Measurements from ENCODE around the gene LITAFD. TPM values are rescaled to one million over a fixed set of nuclear protein-coding genes. Genes with fewer than 3 reads are reported as not detected.

Gene LITAFD
- total RNA-seq, 1 donor from 2014 or later = not detected

DNA sequence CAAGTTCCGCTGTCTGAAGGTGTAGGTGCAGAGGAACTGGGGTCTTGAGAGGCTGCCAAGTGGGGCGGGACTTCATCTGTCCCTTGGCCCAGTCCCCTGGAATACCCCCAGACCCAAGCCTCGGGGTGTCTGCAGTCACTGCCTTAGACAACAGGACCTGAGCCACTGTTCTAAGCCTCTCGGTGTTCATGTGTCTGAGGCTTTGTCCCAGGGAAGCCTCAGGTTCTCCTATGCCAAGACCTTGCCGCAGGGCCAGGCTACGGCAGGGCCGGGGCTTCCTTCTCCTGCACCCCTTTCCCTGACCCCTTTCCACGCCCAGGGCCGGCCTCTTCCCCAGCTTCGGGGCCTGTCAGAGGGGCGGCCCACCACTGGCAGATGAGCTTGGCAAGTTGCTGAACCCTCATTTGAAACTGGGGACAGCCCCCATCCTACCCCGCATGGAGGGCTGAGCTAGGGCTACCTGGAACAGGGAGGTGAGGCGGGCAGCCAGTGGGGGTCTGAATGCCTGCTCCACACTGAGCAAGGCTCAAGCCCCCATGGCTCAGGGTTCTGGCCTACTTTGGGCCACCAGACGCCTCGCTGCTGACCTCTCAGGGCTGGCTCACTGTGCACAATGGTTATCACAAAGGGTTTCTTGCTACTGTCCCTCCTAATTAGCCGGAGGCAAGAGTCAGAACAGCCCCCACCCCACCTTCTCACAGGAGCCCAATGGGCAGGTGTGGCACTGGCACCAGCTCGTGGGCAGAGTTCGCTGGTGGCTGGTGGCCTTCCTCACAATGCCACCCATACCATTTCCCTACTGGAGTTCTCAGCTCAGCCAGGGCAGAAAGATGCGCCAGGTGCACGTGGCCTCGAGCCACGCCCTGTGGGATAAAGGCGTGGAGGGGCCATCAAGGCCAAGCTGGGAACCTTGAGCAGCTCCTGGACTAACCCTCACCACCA lies 7.1 kb downstream of the LITAFD start:
- no peaks in the 10 kb centered on the region for H3K27me3 Mint-ChIP-seq (ENCODE audit: unreplicated experiment)
- H3K9me3 Mint-ChIP-seq (ENCODE audit: unreplicated experiment) = no peaks in the 10 kb centered on the region
- DNase-seq (ENCODE audit: extremely low spot score, unreplicated experiment) = no peak
- no peak overlapping the region for H3K4me3 Mint-ChIP-seq (ENCODE audit: unreplicated experiment)
- H3K4me1 Mint-ChIP-seq (ENCODE audit: unreplicated experiment) = peaks cover 21% of the 10 kb centered on the region
- peaks cover 36% of the 10 kb centered on the region for H3K36me3 Mint-ChIP-seq (ENCODE audit: unreplicated experiment)
- no peak overlapping the region for H3K27ac Mint-ChIP-seq (ENCODE audit: unreplicated experiment)
- TF ChIP-seq CTCF (IDR thresholded peaks at IDR 0.05) = no peak

GRCh38 chr16:8889893-8890548 lies 7.9 kb downstream of the LITAFD start:
- H3K27me3 Mint-ChIP-seq (ENCODE audit: unreplicated experiment) = no peaks in the 10 kb centered on the region
- H3K4me3 Mint-ChIP-seq (ENCODE audit: unreplicated experiment) = no peak overlapping the region
- H3K4me1 Mint-ChIP-seq (ENCODE audit: unreplicated experiment) = peaks cover 21% of the 10 kb centered on the region
- no peak for DNase-seq (ENCODE audit: extremely low spot score, unreplicated experiment)
- no peaks in the 10 kb centered on the region for H3K9me3 Mint-ChIP-seq (ENCODE audit: unreplicated experiment)
- TF ChIP-seq CTCF (IDR thresholded peaks at IDR 0.05) = no peak
- no peak overlapping the region for H3K27ac Mint-ChIP-seq (ENCODE audit: unreplicated experiment)
- H3K36me3 Mint-ChIP-seq (ENCODE audit: unreplicated experiment) = peaks cover 44% of the 10 kb centered on the region

DNA sequence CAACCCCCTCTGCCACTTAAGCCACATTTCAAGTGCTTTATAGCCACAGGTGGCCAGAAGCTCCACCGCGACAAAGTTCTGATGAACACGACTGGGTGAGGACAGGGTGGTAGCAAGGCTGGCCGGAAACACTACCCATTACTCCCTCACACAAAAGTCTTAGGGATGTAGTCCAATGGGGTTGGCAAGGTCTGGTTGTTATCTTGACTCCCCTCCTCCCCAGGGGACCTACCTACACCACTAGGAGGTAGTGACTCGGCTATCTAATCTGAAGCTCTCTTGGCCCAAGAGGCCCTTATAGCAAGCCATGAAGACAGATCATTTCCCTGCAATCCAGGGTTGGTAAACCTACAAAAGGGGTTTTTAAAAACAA lies 8.4 kb downstream of the LITAFD start:
- Mint-ChIP-seq H3K36me3 (ENCODE audit: unreplicated experiment) (peaks cover 49% of the 10 kb centered on the region), H3K4me1 (ENCODE audit: unreplicated experiment) (peaks cover 18% of the 10 kb centered on the region), H3K9me3 (ENCODE audit: unreplicated experiment) (no peaks in the 10 kb centered on the region), H3K27ac (ENCODE audit: unreplicated experiment) (no peak overlapping the region), H3K4me3 (ENCODE audit: unreplicated experiment) (no peak overlapping the region), H3K27me3 (ENCODE audit: unreplicated experiment) (no peaks in the 10 kb centered on the region)
- no peak for TF ChIP-seq CTCF (IDR thresholded peaks at IDR 0.05)
- DNase-seq (ENCODE audit: extremely low spot score, unreplicated experiment) = no peak

DNA sequence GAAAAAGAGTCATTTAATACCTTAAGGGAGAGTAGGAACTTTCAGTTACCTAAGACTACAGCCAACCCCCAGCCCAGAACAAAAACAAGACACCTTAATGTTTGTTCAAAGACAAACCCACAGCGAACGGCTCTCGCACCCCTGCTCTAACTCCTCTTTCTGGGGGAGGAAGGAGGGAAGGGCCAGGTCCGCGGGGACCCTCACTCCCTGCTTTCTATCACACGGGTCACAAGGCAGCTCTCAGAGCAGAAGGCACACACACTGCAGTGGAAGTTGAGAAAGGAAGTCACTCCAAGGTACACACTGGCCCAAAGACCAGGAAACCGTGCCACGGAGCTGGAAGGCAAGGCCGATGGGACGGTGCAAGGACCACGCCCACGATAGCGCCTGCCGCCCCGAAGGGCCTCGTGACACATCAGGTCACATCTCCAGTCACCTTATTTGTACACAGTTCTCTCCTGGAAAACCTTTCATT lies 10.0 kb downstream of the LITAFD start:
- peaks cover 7% of the 10 kb centered on the region for H3K4me1 Mint-ChIP-seq (ENCODE audit: unreplicated experiment)
- H3K4me3 Mint-ChIP-seq (ENCODE audit: unreplicated experiment) = no peak overlapping the region
- H3K27ac Mint-ChIP-seq (ENCODE audit: unreplicated experiment) = peak overlapping the region; percentile 52
- TF ChIP-seq CTCF (IDR thresholded peaks at IDR 0.05) = no peak
- no peaks in the 10 kb centered on the region for H3K9me3 Mint-ChIP-seq (ENCODE audit: unreplicated experiment)
- no peak for DNase-seq (ENCODE audit: extremely low spot score, unreplicated experiment)
- peaks cover 46% of the 10 kb centered on the region for H3K36me3 Mint-ChIP-seq (ENCODE audit: unreplicated experiment)
- H3K27me3 Mint-ChIP-seq (ENCODE audit: unreplicated experiment) = no peaks in the 10 kb centered on the region

- H3K27ac Mint-ChIP-seq (ENCODE audit: unreplicated experiment) = no peak overlapping the region
- no peaks in the 10 kb centered on the region for H3K27me3 Mint-ChIP-seq (ENCODE audit: unreplicated experiment)
- no peak for DNase-seq (ENCODE audit: extremely low spot score, unreplicated experiment)
- no peaks in the 10 kb centered on the region for H3K9me3 Mint-ChIP-seq (ENCODE audit: unreplicated experiment)
- no peak for TF ChIP-seq CTCF (IDR thresholded peaks at IDR 0.05)
- peaks cover 5% of the 10 kb centered on the region for H3K4me1 Mint-ChIP-seq (ENCODE audit: unreplicated experiment)
- H3K36me3 Mint-ChIP-seq (ENCODE audit: unreplicated experiment) = peaks cover 47% of the 10 kb centered on the region
- H3K4me3 Mint-ChIP-seq (ENCODE audit: unreplicated experiment) = no peak overlapping the region
These were observed 11.3 kb downstream of the LITAFD start for GRCh38 chr16:8893426-8893825.

Data from osteocyte (in vitro differentiated cells).